Testis (tissue), 5 donors: ENCODE measurements around the gene OCSTAMP. TPM values are rescaled to one million over a fixed set of nuclear protein-coding genes. Genes with fewer than 3 reads are reported as not detected.

Experiments
- DNase-seq: peaks from one replicate; pipeline ENCODE4 v3.0.0-alpha.2; 2019
- H3K27ac ChIP-seq, 2 donors: fragments of 200-600 bp; sonication (generic); one replicate each; pipeline ENCODE4 v1.5.1; 2019
- H3K27me3 ChIP-seq: fragments of 200-600 bp; sonication (generic); one replicate; pipeline ENCODE4 v1.5.1; 2019
- H3K36me3 ChIP-seq: fragments of 200-600 bp; sonication (generic); one replicate; pipeline ENCODE4 v1.5.1; 2017; ENCODE audit warnings: low read depth; ENCODE audit errors: missing control alignments
- H3K4me1 ChIP-seq: fragments of 200-600 bp; sonication (generic); one replicate; pipeline ENCODE4 v1.5.1; 2019
- H3K4me3 ChIP-seq, 2 donors: fragments of 200-600 bp; sonication (generic); one replicate each; pipeline ENCODE4 v1.5.1; 2017 to 2019
- H3K9me3 ChIP-seq: fragments of 200-600 bp; sonication (generic); one replicate; pipeline ENCODE4 v1.5.1; 2017
- POLR2A ChIP-seq: fragments of 450-650 bp; IDR thresholded peaks from one replicate; pipeline ENCODE4 v1.6.1; 2017; ENCODE audit warnings: antibody characterized with exemption, mild to moderate bottlenecking, moderate library complexity
- WGBS, 2 donors: methylation state at CpG; one replicate each; pipeline ENCODE4 v1.1.5; 2018; 5-methylcytosine and 5-hydroxymethylcytosine counted together
- intact Hi-C: fragments of 100-400 bp; cut with DNase I; formaldehyde crosslinking; loops from one replicate; pipeline ENCODE4 v1.15.1; 2023; ENCODE audit warnings: low total_unique reads
- long read RNA-seq, 2 donors: transcript quantifications; one replicate each; lab custom pipeline, GENCODE V29; 2026
- polyA plus RNA-seq: library from polyadenylated mRNA; stranded (reverse); fragments of 350-450 nt; fragmentation: Illumina TruSeq; extraction: RNeasy Lipid Tissue Mini Kit (QIAGEN cat#74804); gene quantifications from one replicate; pipeline ENCODE4 v1.2.3, GENCODE V29; 2014; ENCODE audit warnings: low read depth, low replicate concordance; ENCODE audit not compliant: insufficient read depth
- total RNA-seq, 2 donors: library from RNA; depleted of rRNA; stranded (reverse); fragments of >200 nt; gene quantifications; one replicate each; pipeline ENCODE4 v1.2.3, GENCODE V29; 2016
- TF ChIP-seq, protein P1 (sequence below), 3 experiments: fragments of 450-650 bp in 2 of 3; fragments of 200-600 bp in 1 of 3; sonication (generic) in 1 of 3; IDR thresholded peaks; one replicate each; pipeline ENCODE4 v1.5.1; 2016 to 2019; ENCODE audit warnings: antibody characterized with exemption in 3 of 3, mild to moderate bottlenecking in 2 of 3, moderate library complexity in 1 of 3

The OCSTAMP gene
- under 1 TPM in 1 of 2 donors, not detected in 1; 0.56 TPM for total RNA-seq
- 0.25 TPM for polyA plus RNA-seq
- long read RNA-seq, donor 1: 0 reads
- long read RNA-seq, donor 2: 0 reads

DNA sequence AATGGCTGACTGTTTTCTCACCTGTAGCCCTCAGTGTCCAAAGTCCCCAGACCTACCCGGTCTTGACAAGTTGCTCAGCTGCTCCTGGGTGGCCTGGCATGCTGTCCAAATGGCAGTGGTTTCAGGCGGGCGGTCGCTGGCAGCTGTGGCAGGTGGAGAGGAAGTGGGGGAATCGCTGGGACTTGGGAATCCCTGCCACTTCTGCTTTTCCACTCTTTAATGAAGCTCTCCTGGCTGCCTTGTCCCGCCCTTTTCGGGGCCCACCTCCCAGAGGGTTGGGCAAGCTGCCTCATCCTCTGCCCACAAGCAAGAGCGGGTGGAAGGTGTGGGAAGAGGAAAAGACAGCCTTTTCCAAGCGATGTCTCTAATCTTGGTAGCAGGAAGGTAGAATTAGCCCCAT is at the start of gene OCSTAMP:
Gene OCSTAMP, minus strand, starts transcription at position 194 of the 400 bp plus-strand sequence. Its CDS starts 94 bp downstream, at position 100.
- no peak within 1 kb of the TSS for H3K4me3 ChIP-seq
- H3K4me1 ChIP-seq: peaks cover 11% of the 10 kb centered on the region
- no peaks in the 10 kb centered on the region for H3K27me3 ChIP-seq
- no peak for DNase-seq
- H3K27ac ChIP-seq: no peak within 1 kb of the TSS
- no peaks in the 10 kb centered on the region for H3K9me3 ChIP-seq
- WGBS, 2 donors: 81 to 83% methylated on average over 5 to 9 of the region's 9 CpGs
- TF ChIP-seq, protein P1, sequence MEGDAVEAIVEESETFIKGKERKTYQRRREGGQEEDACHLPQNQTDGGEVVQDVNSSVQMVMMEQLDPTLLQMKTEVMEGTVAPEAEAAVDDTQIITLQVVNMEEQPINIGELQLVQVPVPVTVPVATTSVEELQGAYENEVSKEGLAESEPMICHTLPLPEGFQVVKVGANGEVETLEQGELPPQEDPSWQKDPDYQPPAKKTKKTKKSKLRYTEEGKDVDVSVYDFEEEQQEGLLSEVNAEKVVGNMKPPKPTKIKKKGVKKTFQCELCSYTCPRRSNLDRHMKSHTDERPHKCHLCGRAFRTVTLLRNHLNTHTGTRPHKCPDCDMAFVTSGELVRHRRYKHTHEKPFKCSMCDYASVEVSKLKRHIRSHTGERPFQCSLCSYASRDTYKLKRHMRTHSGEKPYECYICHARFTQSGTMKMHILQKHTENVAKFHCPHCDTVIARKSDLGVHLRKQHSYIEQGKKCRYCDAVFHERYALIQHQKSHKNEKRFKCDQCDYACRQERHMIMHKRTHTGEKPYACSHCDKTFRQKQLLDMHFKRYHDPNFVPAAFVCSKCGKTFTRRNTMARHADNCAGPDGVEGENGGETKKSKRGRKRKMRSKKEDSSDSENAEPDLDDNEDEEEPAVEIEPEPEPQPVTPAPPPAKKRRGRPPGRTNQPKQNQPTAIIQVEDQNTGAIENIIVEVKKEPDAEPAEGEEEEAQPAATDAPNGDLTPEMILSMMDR (IDR thresholded peaks at IDR 0.05): no peak
- no peak for TF ChIP-seq POLR2A
- no peaks in the 10 kb centered on the region for H3K36me3 ChIP-seq
- intact Hi-C loops: no loop called here

- H3K4me1 ChIP-seq: no peaks in the 10 kb centered on the region
- intact Hi-C loops: no loop called here
- no peak overlapping the region for H3K4me3 ChIP-seq
- TF ChIP-seq POLR2A: no peak
- TF ChIP-seq, protein P1 (IDR thresholded peaks at IDR 0.05): no peak
- H3K9me3 ChIP-seq: no peaks in the 10 kb centered on the region
- DNase-seq: no peak
- no peaks in the 10 kb centered on the region for H3K36me3 ChIP-seq
- WGBS, 2 donors: 91 to 93% methylated on average over 8 of the region's 8 CpGs
- no peak overlapping the region for H3K27ac ChIP-seq
- H3K27me3 ChIP-seq: no peaks in the 10 kb centered on the region
These were observed 49.0 kb upstream of the OCSTAMP start for GRCh38 chr20:46599227-46599987.

- 85 to 96% methylated on average over 8 of the region's 8 CpGs for WGBS, 2 donors
- Histone ChIP-seq H3K36me3 (no peaks in the 10 kb centered on the region), H3K27ac (no peak overlapping the region), H3K27me3 (no peaks in the 10 kb centered on the region), H3K4me1 (no peaks in the 10 kb centered on the region), H3K9me3 (no peaks in the 10 kb centered on the region), H3K4me3 (no peak overlapping the region)
- TF ChIP-seq, protein P1 (IDR thresholded peaks at IDR 0.05): no peak
- no peak for TF ChIP-seq POLR2A
- intact Hi-C loops: no loop called here
- DNase-seq: no peak
These were observed 45.5 kb upstream of the OCSTAMP start for GRCh38 chr20:46595933-46596332.

GRCh38 chr20:46594725-46595124 is 44.3 kb upstream of the OCSTAMP start:
- H3K4me1 ChIP-seq: no peaks in the 10 kb centered on the region
- intact Hi-C loops: no loop called here
- DNase-seq: no peak
- TF ChIP-seq, protein P1 (IDR thresholded peaks at IDR 0.05): no peak
- TF ChIP-seq POLR2A: no peak
- no peaks in the 10 kb centered on the region for H3K27me3 ChIP-seq
- H3K9me3 ChIP-seq: no peaks in the 10 kb centered on the region
- 63 to 73% methylated on average over 2 of the region's 2 CpGs for WGBS, 2 donors
- no peak overlapping the region for H3K4me3 ChIP-seq
- no peaks in the 10 kb centered on the region for H3K36me3 ChIP-seq
- H3K27ac ChIP-seq: no peak overlapping the region
